H1 (cell line): ENCODE results near the gene PIK3R1.

ENCODE experiments used
- ATF3 ChIP-seq: IDR thresholded peaks from 2 replicates; pipeline ENCODE4 v1.6.1; 2011; ENCODE audit warnings: low read depth, mild to moderate bottlenecking, low read length; ENCODE audit not compliant: insufficient read depth
- BACH1 ChIP-seq: IDR thresholded peaks from 2 replicates; pipeline ENCODE4 v1.6.1; 2012; ENCODE audit warnings: low read length, improper control_type of control experiment
- CHD2 ChIP-seq: IDR thresholded peaks from 2 replicates; pipeline ENCODE4 v1.6.1; 2012; ENCODE audit warnings: low read length, improper control_type of control experiment
- CREB1 ChIP-seq: IDR thresholded peaks from 2 replicates; pipeline ENCODE4 v1.6.1; 2012; ENCODE audit warnings: inconsistent platforms
- CTCF ChIP-seq, 3 experiments: IDR thresholded peaks; 1 replicate in 2 of 3; 2 replicates in 1 of 3; pipeline versions ENCODE4 v1.5.1 to v1.6.1; 2011; ENCODE audit warnings: low read length in 3 of 3, mild to moderate bottlenecking in 3 of 3, inconsistent platforms in 2 of 3, low read depth in 1 of 3, moderate library complexity in 1 of 3; ENCODE audit not compliant: insufficient read depth in 1 of 3; ENCODE audit errors: control extremely low read depth in 1 of 3
- EP300 ChIP-seq, 2 experiments: IDR thresholded peaks; 1 replicate in 1 of 2; 2 replicates in 1 of 2; pipeline ENCODE4 v1.6.1; 2011 to 2012; ENCODE audit warnings: low read depth in 2 of 2, low read length in 2 of 2, mild to moderate bottlenecking in 2 of 2, borderline replicate concordance in 1 of 2, inconsistent platforms in 1 of 2, moderate library complexity in 1 of 2
- JUN ChIP-seq: IDR thresholded peaks from 2 replicates; pipeline ENCODE4 v1.6.1; 2011; ENCODE audit warnings: low read depth, mild to moderate bottlenecking, improper control_type of control experiment, low read length
- POLR2AphosphoS5 ChIP-seq: IDR thresholded peaks from 2 replicates; pipeline ENCODE4 v1.6.1; 2011; ENCODE audit warnings: low read depth, low read length
- RAD21 ChIP-seq, 2 experiments: IDR thresholded peaks in 1 of 2; conservative IDR thresholded peaks in 1 of 2; 2 replicates each; pipeline ENCODE4 v1.6.1; 2011; ENCODE audit warnings: low read depth in 2 of 2, low read length in 2 of 2, improper control_type of control experiment in 1 of 2, inconsistent platforms in 1 of 2, mild to moderate bottlenecking in 1 of 2, moderate library complexity in 1 of 2
- RNF2 ChIP-seq: fragments of 200-900, 300-1000 bp; sonication (generic); IDR thresholded peaks from 2 replicates; pipeline ENCODE4 v1.7.1; 2016; ENCODE audit warnings: borderline replicate concordance, low read depth, mild to moderate bottlenecking, antibody characterized with exemption, low read length; ENCODE audit not compliant: poor library complexity, severe bottlenecking; ENCODE audit errors: missing control alignments
- SIN3A ChIP-seq, 2 experiments: IDR thresholded peaks in 1 of 2; conservative IDR thresholded peaks in 1 of 2; 2 replicates each; pipeline ENCODE4 v1.6.1; 2011 to 2012; ENCODE audit warnings: low read length in 2 of 2, improper control_type of control experiment in 1 of 2, low read depth in 1 of 2, mild to moderate bottlenecking in 1 of 2
- SUZ12 ChIP-seq: fragments of 200-600 bp; sonication (generic); IDR thresholded peaks from 2 replicates; pipeline ENCODE4 v1.6.1; 2012; ENCODE audit warnings: mild to moderate bottlenecking, inconsistent platforms, low read length, moderate library complexity, mixed read lengths

- TF ChIP-seq CHD2, result no peak
- no peak for TF ChIP-seq CTCF (IDR thresholded peaks at IDR 0.05; ENCODE audit: control extremely low read depth in 1 of 3, insufficient read depth in 1 of 3, low read depth in 1 of 3, low read length in 3 of 3)
- no peak for TF ChIP-seq RAD21 (IDR thresholded peaks at IDR 0.05 in 1 of 2, conservative IDR thresholded peaks at IDR 0.05 in 1 of 2; ENCODE audit: low read depth in 2 of 2, low read length in 2 of 2)
- TF ChIP-seq POLR2AphosphoS5, result no peak
- no peak for TF ChIP-seq EP300 (IDR thresholded peaks at IDR 0.05; ENCODE audit: borderline replicate concordance in 1 of 2, low read depth in 2 of 2, low read length in 2 of 2)
- no peak for TF ChIP-seq RNF2
- no peak for TF ChIP-seq JUN
- TF ChIP-seq BACH1, result no peak
- no peak for TF ChIP-seq ATF3
- no peak for TF ChIP-seq CREB1
- no peak for TF ChIP-seq SIN3A (conservative IDR thresholded peaks at IDR 0.05 in 1 of 2, IDR thresholded peaks at IDR 0.05 in 1 of 2; ENCODE audit: low read depth in 1 of 2, low read length in 2 of 2)
- TF ChIP-seq SUZ12, result no peak
These were observed 98.9 kb downstream of the PIK3R1 start for GRCh38 chr5:68314465-68314864.
